ENCODE results near the gene MSH5. TPM values are rescaled to one million over a fixed set of nuclear protein-coding genes. Genes with fewer than 3 reads are reported as not detected.
A peak's percentile ranks its signal among the peaks of the same experiment; 100 is the strongest.

MSH5 gene
- total and polyA plus RNA-seq, 9 of the 15 experiments (the other 6 are each of a cell fraction or from before 2014, with no cell fraction given) = 12.5 to 104 (median 46.6) TPM

- TF ChIP-seq RAD21 (CRISPR knock-in tag; conservative IDR thresholded peaks at IDR 0.05 in 1 of 2, IDR thresholded peaks at IDR 0.05 in 1 of 2) (peak in 1 of 2 experiments; percentile 28; a peak in 3 of 4 replicates), ZNF124 (CRISPR knock-in tag; IDR thresholded peaks at IDR 0.05) (no peak), ZBTB33 (CRISPR knock-in tag; IDR thresholded peaks at IDR 0.05) (peak; percentile 89), MGA (IDR thresholded peaks at IDR 0.05) (no peak), ZSCAN29 (IDR thresholded peaks at IDR 0.05) (0 out of 2 replicates have a peak, but pooled peaks have one; percentile 62), CTCF (IDR thresholded peaks at IDR 0.05 in 2 of 3, conservative IDR thresholded peaks at IDR 0.05 in 1 of 3; ENCODE audit: insufficient read depth in 2 of 3, low read depth in 1 of 3, low read length in 3 of 3) (peak in 1 of 3 experiments; percentile 13; a peak in 1 of 6 replicates), CHD4 (IDR thresholded peaks at IDR 0.05; ENCODE audit: insufficient read depth, insufficient replicate concordance, low read depth, low read length, poor library complexity, severe bottlenecking) (peak; percentile 18)
Measured at GRCh38 chr6:31739639-31740396, at the start of gene MSH5 (continued).
